B cell (primary cell): Measurements from ENCODE around the gene F13B. TPM values are rescaled to one million over a fixed set of nuclear protein-coding genes. Genes with fewer than 3 reads are reported as not detected.

Experiments used
- ATAC-seq: fragments of 200-7000 bp; cut with Tn5 transposase; one replicate; pipeline ENCODE4 v1.10.0; 2021; ENCODE audit warnings: low read depth, mild to moderate bottlenecking, moderate number of reproducible peaks, moderate library complexity
- CTCF ChIA-PET: fragments of 350-600 bp; sonication (Branson Sonifier 250); formaldehyde crosslinking; loops from one replicate; lab custom pipeline; 2021; ENCODE audit warnings: antibody characterized with exemption, inconsistent platforms; lab: Charles Lee
- POLR2A ChIA-PET: fragments of 350-600 bp; sonication (Branson Sonifier 250); formaldehyde crosslinking; loops from one replicate; lab custom pipeline; 2021; ENCODE audit warnings: antibody characterized with exemption; lab: Charles Lee
- DNase-seq: peaks from one replicate; pipeline ENCODE4 v3.0.0; 2013
- H2AFZ ChIP-seq: 2 replicates; pipeline ENCODE4 v1.6.1; 2012; ENCODE audit warnings: mild to moderate bottlenecking, low read depth, low read length; ENCODE audit not compliant: insufficient read depth, poor library complexity, severe bottlenecking
- H3K27ac ChIP-seq, 2 donors: 1 replicate in 1 of 2; 2 replicates in 1 of 2; pipeline ENCODE4 v1.5.1; 2012 to 2013; ENCODE audit warnings: low read length in 2 of 2, mild to moderate bottlenecking in 2 of 2, moderate library complexity in 1 of 2
- H3K27me3 ChIP-seq, 4 experiments: fragments of 200-600 bp in 1 of 4; sonication (generic) in 1 of 4; replicated peaks in 1 of 4; 1 replicate in 2 of 4; 2 replicates in 2 of 4; pipeline versions ENCODE4 v1.6.1 to v1.7.0; 2013 to 2016; ENCODE audit warnings: low read length in 3 of 4, mild to moderate bottlenecking in 2 of 4, mixed read lengths in 1 of 4, moderate library complexity in 1 of 4; ENCODE audit not compliant: insufficient read depth in 4 of 4, control insufficient read depth in 3 of 4; ENCODE audit errors: control extremely low read depth in 1 of 4
- H3K36me3 ChIP-seq, 2 experiments: replicated peaks in 1 of 2; 1 replicate in 1 of 2; 2 replicates in 1 of 2; pipeline versions ENCODE4 v1.6.1 to v1.7.1; 2013; ENCODE audit warnings: low read length in 1 of 2; ENCODE audit not compliant: insufficient read depth in 2 of 2, control insufficient read depth in 1 of 2; ENCODE audit errors: control extremely low read depth in 1 of 2, extremely low read depth in 1 of 2
- H3K4me1 ChIP-seq, 2 donors: fragments of 200-600 bp in 1 of 2; sonication (generic) in 1 of 2; 1 replicate in 1 of 2; 2 replicates in 1 of 2; pipeline versions ENCODE4 v1.5.1 to v1.6.1; 2013 to 2017; ENCODE audit warnings: low read length in 2 of 2; ENCODE audit not compliant: control insufficient read depth in 2 of 2, insufficient read depth in 2 of 2
- H3K4me2 ChIP-seq: replicated peaks from 2 replicates; pipeline ENCODE3; 2012; ENCODE audit warnings: mild to moderate bottlenecking, low read depth, low read length; ENCODE audit not compliant: poor library complexity, severe bottlenecking
- H3K4me3 ChIP-seq, 5 experiments: fragments of 200-600 bp in 1 of 5; sonication (generic) in 1 of 5; 1 replicate in 3 of 5; 2 replicates in 2 of 5; pipeline versions ENCODE4 v1.5.1 to v1.7.0; 2011 to 2016; ENCODE audit warnings: low read length in 4 of 5, mild to moderate bottlenecking in 4 of 5, low read depth in 2 of 5, control low read depth in 1 of 5, moderate library complexity in 1 of 5; ENCODE audit not compliant: insufficient read depth in 1 of 5; ENCODE audit errors: control extremely low read depth in 1 of 5, extremely low read depth in 1 of 5
- H3K79me2 ChIP-seq: fragments of 200-600 bp; sonication (generic); one replicate; pipeline ENCODE4 v1.6.0; 2016; ENCODE audit warnings: low read length; ENCODE audit not compliant: control insufficient read depth, insufficient read depth
- H3K9ac ChIP-seq: fragments of 200-600 bp; sonication (generic); 2 replicates; pipeline ENCODE4 v1.6.1; 2017; ENCODE audit warnings: mild to moderate bottlenecking, low read length, moderate library complexity
- H3K9me3 ChIP-seq, 3 donors: one replicate each; pipeline versions ENCODE4 v1.6.1 to v1.7.1; 2013; ENCODE audit warnings: low read length in 2 of 3; ENCODE audit not compliant: control insufficient read depth in 2 of 3, insufficient read depth in 1 of 3; ENCODE audit errors: control extremely low read depth in 1 of 3
- H4K20me1 ChIP-seq: 2 replicates; pipeline ENCODE4 v1.6.0; 2012; ENCODE audit warnings: mild to moderate bottlenecking, low read length; ENCODE audit not compliant: insufficient read depth, control insufficient read depth, poor library complexity, severe bottlenecking
- H3K27ac Mint-ChIP-seq: one replicate; pipeline ENCODE4 v1.8.0; 2021; ENCODE audit warnings: mixed read lengths
- H3K27me3 Mint-ChIP-seq: one replicate; pipeline ENCODE4 v1.8.0; 2021; ENCODE audit warnings: mixed read lengths
- H3K4me1 Mint-ChIP-seq: one replicate; pipeline ENCODE4 v1.8.0; 2021; ENCODE audit warnings: mixed read lengths
- H3K4me3 Mint-ChIP-seq: one replicate; pipeline ENCODE4 v1.8.0; 2021; ENCODE audit warnings: mixed read lengths
- H3K9me3 Mint-ChIP-seq: one replicate; pipeline ENCODE4 v1.8.0; 2022; ENCODE audit warnings: mixed read lengths; ENCODE audit not compliant: insufficient read depth
- EZH2 ChIP-seq: IDR thresholded peaks from 2 replicates; pipeline ENCODE4 v1.6.1; 2012; ENCODE audit warnings: borderline replicate concordance, low read depth, mild to moderate bottlenecking, moderate library complexity, low read length; ENCODE audit not compliant: insufficient read depth, poor library complexity, severe bottlenecking
- WGBS: methylation state at CpG from one replicate; pipeline ENCODE4 v1.1.5; 2013; ENCODE audit warnings: missing lambda C conversion rate; ENCODE audit not compliant: insufficient coverage; 5-methylcytosine and 5-hydroxymethylcytosine counted together
- intact Hi-C: fragments of 100-400 bp; cut with micrococcal nuclease; formaldehyde crosslinking; loops from one replicate; pipeline ENCODE4 v1.10.0; 2022
- polyA plus RNA-seq: library from polyadenylated mRNA; depleted of rRNA; stranded (reverse); fragments of >200 nt; gene quantifications from 2 replicates; pipeline ENCODE4 v1.2.3, GENCODE V29; 2012
- total RNA-seq, 2 donors: library from RNA; stranded (reverse); fragments of 120-200 nt in 1 of 2; gene quantifications; 1 replicate in 1 of 2; 2 replicates in 1 of 2; pipeline versions ENCODE4 v1.2.3 to v1.2.4, GENCODE V29; 2013 to 2022
- TF ChIP-seq, protein P1 (sequence below): fragments of 200-600 bp; IDR thresholded peaks from one replicate; pipeline ENCODE4 v1.8.0; 2022; ENCODE audit warnings: antibody characterized with exemption, mild to moderate bottlenecking

Gene F13B
- total and polyA plus RNA-seq, 2 donors (not counting 1 experiment from before 2014, with no cell fraction given), result not detected

DNA sequence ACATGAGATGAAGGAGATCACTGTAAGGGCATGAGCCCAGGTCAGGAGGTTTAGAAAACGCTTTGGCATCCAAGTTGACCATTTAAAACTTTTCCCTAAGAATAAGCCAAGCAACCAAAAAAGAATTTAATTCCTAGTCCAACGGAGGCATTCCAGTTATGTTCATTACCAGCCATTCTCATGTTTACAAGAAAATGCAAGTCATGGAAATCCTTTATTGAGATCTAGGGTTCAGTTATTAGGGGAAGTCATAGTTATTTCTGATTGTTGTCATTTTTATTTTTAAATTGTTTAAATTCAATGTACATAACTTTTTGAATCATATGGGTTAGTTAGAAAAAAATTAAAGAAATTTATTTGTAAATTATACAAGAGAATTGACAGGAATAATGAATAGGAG, 65.2 kb downstream of the F13B start:
- H3K4me1 Mint-ChIP-seq, result no peaks in the 10 kb centered on the region
- no peak overlapping the region for H3K9ac ChIP-seq
- H3K27ac ChIP-seq, result no peak overlapping the region
- POLR2A ChIA-PET, result no interaction called here
- no peaks in the 10 kb centered on the region for H3K9me3 ChIP-seq
- H3K27me3 ChIP-seq, result no peaks in the 10 kb centered on the region
- no CpG with 5 or more reads among the region's 2 CpGs for WGBS
- no peaks in the 10 kb centered on the region for H3K9me3 Mint-ChIP-seq
- intact Hi-C loops, result no loop called here
- H3K27ac Mint-ChIP-seq, result no peak overlapping the region
- H3K27me3 Mint-ChIP-seq, result no peaks in the 10 kb centered on the region
- no peak overlapping the region for H3K4me2 ChIP-seq
- no peak overlapping the region for H3K4me3 Mint-ChIP-seq
- H4K20me1 ChIP-seq, result no peaks in the 10 kb centered on the region
- no peak overlapping the region for H3K4me3 ChIP-seq
- ATAC-seq (no peak), DNase-seq (no peak)
- H2AFZ ChIP-seq, result no peak overlapping the region
- TF ChIP-seq, protein P1, sequence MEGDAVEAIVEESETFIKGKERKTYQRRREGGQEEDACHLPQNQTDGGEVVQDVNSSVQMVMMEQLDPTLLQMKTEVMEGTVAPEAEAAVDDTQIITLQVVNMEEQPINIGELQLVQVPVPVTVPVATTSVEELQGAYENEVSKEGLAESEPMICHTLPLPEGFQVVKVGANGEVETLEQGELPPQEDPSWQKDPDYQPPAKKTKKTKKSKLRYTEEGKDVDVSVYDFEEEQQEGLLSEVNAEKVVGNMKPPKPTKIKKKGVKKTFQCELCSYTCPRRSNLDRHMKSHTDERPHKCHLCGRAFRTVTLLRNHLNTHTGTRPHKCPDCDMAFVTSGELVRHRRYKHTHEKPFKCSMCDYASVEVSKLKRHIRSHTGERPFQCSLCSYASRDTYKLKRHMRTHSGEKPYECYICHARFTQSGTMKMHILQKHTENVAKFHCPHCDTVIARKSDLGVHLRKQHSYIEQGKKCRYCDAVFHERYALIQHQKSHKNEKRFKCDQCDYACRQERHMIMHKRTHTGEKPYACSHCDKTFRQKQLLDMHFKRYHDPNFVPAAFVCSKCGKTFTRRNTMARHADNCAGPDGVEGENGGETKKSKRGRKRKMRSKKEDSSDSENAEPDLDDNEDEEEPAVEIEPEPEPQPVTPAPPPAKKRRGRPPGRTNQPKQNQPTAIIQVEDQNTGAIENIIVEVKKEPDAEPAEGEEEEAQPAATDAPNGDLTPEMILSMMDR, result no peak
- no peak for TF ChIP-seq EZH2
- no peaks in the 10 kb centered on the region for H3K79me2 ChIP-seq
- H3K4me1 ChIP-seq, result no peaks in the 10 kb centered on the region
- CTCF ChIA-PET, result no interaction called here
- H3K36me3 ChIP-seq, result no peaks in the 10 kb centered on the region

- intact Hi-C loops, result no loop called here
- WGBS, result no CpG with 5 or more reads among the region's 1 CpG
- Histone ChIP-seq H3K36me3 (no peaks in the 10 kb centered on the region), H3K4me3 (no peak overlapping the region), H3K27me3 (no peaks in the 10 kb centered on the region), H4K20me1 (no peaks in the 10 kb centered on the region), H3K79me2 (no peaks in the 10 kb centered on the region), H3K4me1 (no peaks in the 10 kb centered on the region), H2AFZ (no peak overlapping the region), H3K27ac (no peak overlapping the region), H3K9me3 (no peaks in the 10 kb centered on the region), H3K4me2 (no peak overlapping the region), H3K9ac (no peak overlapping the region)
- Mint-ChIP-seq H3K4me3 (no peak overlapping the region), H3K4me1 (no peaks in the 10 kb centered on the region), H3K27ac (no peak overlapping the region), H3K27me3 (no peaks in the 10 kb centered on the region), H3K9me3 (no peaks in the 10 kb centered on the region)
- TF ChIP-seq, protein P1, result no peak
- no peak for TF ChIP-seq EZH2
- DNase-seq, result no peak
- ChIA-PET CTCF (no interaction called here), POLR2A (no interaction called here)
- no peak for ATAC-seq
Observed at GRCh38 chr1:196997423-196997822, 69.6 kb downstream of the F13B start.
